DOHH2 (cell line): Measurements from ENCODE around the gene DPP10.

Experiments
- EZH2phosphoT487 ChIP-seq: fragments of 200-600 bp; sonication (generic); IDR thresholded peaks from 2 replicates; pipeline ENCODE4 v1.6.1; 2017; ENCODE audit warnings: borderline replicate concordance, mild to moderate bottlenecking, antibody characterized with exemption, low read length, moderate library complexity, mixed read lengths
- TF ChIP-seq, protein P1 (sequence below): fragments of 200-600 bp; sonication (generic); IDR thresholded peaks from one replicate; pipeline ENCODE4 v1.5.1; 2014; ENCODE audit warnings: antibody characterized with exemption, mild to moderate bottlenecking, low read depth, low read length; ENCODE audit not compliant: poor library complexity, severe bottlenecking

GRCh38 chr2:115635430-115635829 lies 1193.0 kb downstream of the DPP10 start:
- TF ChIP-seq, protein P1, sequence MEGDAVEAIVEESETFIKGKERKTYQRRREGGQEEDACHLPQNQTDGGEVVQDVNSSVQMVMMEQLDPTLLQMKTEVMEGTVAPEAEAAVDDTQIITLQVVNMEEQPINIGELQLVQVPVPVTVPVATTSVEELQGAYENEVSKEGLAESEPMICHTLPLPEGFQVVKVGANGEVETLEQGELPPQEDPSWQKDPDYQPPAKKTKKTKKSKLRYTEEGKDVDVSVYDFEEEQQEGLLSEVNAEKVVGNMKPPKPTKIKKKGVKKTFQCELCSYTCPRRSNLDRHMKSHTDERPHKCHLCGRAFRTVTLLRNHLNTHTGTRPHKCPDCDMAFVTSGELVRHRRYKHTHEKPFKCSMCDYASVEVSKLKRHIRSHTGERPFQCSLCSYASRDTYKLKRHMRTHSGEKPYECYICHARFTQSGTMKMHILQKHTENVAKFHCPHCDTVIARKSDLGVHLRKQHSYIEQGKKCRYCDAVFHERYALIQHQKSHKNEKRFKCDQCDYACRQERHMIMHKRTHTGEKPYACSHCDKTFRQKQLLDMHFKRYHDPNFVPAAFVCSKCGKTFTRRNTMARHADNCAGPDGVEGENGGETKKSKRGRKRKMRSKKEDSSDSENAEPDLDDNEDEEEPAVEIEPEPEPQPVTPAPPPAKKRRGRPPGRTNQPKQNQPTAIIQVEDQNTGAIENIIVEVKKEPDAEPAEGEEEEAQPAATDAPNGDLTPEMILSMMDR, result no peak
- TF ChIP-seq EZH2phosphoT487, result no peak
